ENCODE data around the gene ANGPTL8. TPM values are rescaled to one million over a fixed set of nuclear protein-coding genes. Genes with fewer than 3 reads are reported as not detected.

ANGPTL8 gene
- total and polyA plus RNA-seq, 2 donors (not counting 3 experiments of a cell fraction or from before 2014, with no cell fraction given): not detected

- Histone ChIP-seq H3K9ac (replicated peaks; ENCODE audit: extremely low read depth, insufficient read depth, low read length) (no peak overlapping the region), H3K27me3 (ENCODE audit: control insufficient read depth in 2 of 2, insufficient read depth in 2 of 2, low read length in 2 of 2) (no peaks in the 10 kb centered on the region), H3K4me2 (ENCODE audit: insufficient read depth, low read length) (no peak overlapping the region), H3K27ac (ENCODE audit: insufficient read depth, low read depth, low read length) (no peak overlapping the region), H4K20me1 (replicated peaks; ENCODE audit: control insufficient read depth, extremely low read depth, insufficient read depth, low read length) (no peaks in the 10 kb centered on the region), H3K4me3 (replicated peaks in 1 of 3; ENCODE audit: insufficient read depth in 1 of 3, low read depth in 1 of 3, low read length in 3 of 3) (no peak overlapping the region), H3K36me3 (ENCODE audit: control insufficient read depth in 2 of 2, extremely low read depth in 1 of 2, insufficient read depth in 2 of 2, low read length in 2 of 2) (peaks cover 13 to 31% of the 10 kb centered on the region in 2 experiments), H3K9me1 (replicated peaks; ENCODE audit: control insufficient read depth, extremely low read depth, insufficient read depth, low read length) (no peaks in the 10 kb centered on the region), H2AFZ (ENCODE audit: low read depth, low read length) (no peak overlapping the region), H3K79me2 (ENCODE audit: control insufficient read depth, insufficient read depth, low read length) (peaks cover 22% of the 10 kb centered on the region), H3K4me1 (ENCODE audit: control insufficient read depth, extremely low read depth, insufficient read depth, low read length) (peaks cover 32% of the 10 kb centered on the region), H3K9me3 (replicated peaks; ENCODE audit: control insufficient read depth, insufficient read depth, low read length) (no peaks in the 10 kb centered on the region)
- ChIA-PET CTCF (interaction anchor here (1.8 kb wide), 2 partner anchors 8 to 35 kb away, joined by 5 to 7 read pairs; no protein-coding TSS in a partner anchor), POLR2A (no interaction called here)
- BruUV-seq (replicated peaks): no TSS peak
- TF ChIP-seq EZH2 (IDR thresholded peaks at IDR 0.05; ENCODE audit: borderline replicate concordance, low read depth, low read length, severe bottlenecking) (no peak), POLR2A (IDR thresholded peaks at IDR 0.05; ENCODE audit: low read depth, low read length) (no peak), POLR2AphosphoS5 (IDR thresholded peaks at IDR 0.05; ENCODE audit: insufficient read depth, low read depth, low read length) (no peak), FOS (IDR thresholded peaks at IDR 0.05; ENCODE audit: borderline replicate concordance, insufficient read depth, low read length) (no peak), GATA2 (IDR thresholded peaks at IDR 0.05; ENCODE audit: insufficient read depth, insufficient read length, low read depth, low read length) (no peak), MYC (IDR thresholded peaks at IDR 0.05; ENCODE audit: low read depth, low read length) (no peak), JUN (IDR thresholded peaks at IDR 0.05; ENCODE audit: borderline replicate concordance, insufficient read depth, insufficient read length, low read depth) (no peak), MAX (IDR thresholded peaks at IDR 0.05; ENCODE audit: insufficient read depth, insufficient read length) (no peak)
- TF ChIP-seq, protein P1, sequence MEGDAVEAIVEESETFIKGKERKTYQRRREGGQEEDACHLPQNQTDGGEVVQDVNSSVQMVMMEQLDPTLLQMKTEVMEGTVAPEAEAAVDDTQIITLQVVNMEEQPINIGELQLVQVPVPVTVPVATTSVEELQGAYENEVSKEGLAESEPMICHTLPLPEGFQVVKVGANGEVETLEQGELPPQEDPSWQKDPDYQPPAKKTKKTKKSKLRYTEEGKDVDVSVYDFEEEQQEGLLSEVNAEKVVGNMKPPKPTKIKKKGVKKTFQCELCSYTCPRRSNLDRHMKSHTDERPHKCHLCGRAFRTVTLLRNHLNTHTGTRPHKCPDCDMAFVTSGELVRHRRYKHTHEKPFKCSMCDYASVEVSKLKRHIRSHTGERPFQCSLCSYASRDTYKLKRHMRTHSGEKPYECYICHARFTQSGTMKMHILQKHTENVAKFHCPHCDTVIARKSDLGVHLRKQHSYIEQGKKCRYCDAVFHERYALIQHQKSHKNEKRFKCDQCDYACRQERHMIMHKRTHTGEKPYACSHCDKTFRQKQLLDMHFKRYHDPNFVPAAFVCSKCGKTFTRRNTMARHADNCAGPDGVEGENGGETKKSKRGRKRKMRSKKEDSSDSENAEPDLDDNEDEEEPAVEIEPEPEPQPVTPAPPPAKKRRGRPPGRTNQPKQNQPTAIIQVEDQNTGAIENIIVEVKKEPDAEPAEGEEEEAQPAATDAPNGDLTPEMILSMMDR (IDR thresholded peaks at IDR 0.05; ENCODE audit: extremely low read depth in 1 of 2, insufficient read depth in 1 of 2, low read depth in 1 of 2, low read length in 2 of 2): no peak
- intact Hi-C loops (cut with micrococcal nuclease) (no loop called here), dilution Hi-C loops (cut with MboI; ENCODE audit: extremely low pct_ligation_motif_present, low sequenced_read_pairs) (no loop called here)
- FAIRE-seq: peak; percentile 46
- no peak for DNase-seq (ENCODE audit: low read depth, low spot score)
These were observed 12.4 kb downstream of the ANGPTL8 start for GRCh38 chr19:11251650-11252314.
